GM11168 (cell line): ENCODE measurements around the gene PITHD1.
"Not testable (repeated sequence)": the region's sequence is repeated elsewhere in the genome, so short reads cannot be mapped to it uniquely, and the experiment has no call there.

Experiments
- in situ Hi-C: fragments of 300-500 bp; cut with MboI; formaldehyde crosslinking; loops from one replicate; pipeline ENCODE4 v1.12.0; 2022; ENCODE audit warnings: low sequenced_read_pairs; ENCODE audit not compliant: unreplicated experiment

Gene PITHD1

DNA sequence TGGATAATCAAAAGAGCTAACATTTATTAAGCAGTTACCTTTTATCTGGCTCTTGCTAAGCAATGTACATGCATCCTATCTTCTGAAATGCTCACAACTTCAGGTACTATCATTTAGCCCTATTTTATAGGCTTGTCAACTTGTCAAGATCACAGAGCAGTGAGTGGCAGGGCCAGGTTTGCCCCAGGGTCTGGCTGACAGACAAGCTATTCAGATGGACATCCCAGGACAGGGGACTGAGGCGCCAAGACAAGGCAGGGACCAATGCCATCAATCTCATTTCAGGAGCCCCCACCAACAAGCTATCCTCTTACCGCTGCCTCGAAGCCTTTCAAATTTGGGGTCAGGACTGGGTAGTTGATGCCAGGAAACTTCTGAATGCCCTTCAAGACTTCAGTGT, 38.1 kb downstream of the PITHD1 start:
- in situ Hi-C loops = no loop called here

DNA sequence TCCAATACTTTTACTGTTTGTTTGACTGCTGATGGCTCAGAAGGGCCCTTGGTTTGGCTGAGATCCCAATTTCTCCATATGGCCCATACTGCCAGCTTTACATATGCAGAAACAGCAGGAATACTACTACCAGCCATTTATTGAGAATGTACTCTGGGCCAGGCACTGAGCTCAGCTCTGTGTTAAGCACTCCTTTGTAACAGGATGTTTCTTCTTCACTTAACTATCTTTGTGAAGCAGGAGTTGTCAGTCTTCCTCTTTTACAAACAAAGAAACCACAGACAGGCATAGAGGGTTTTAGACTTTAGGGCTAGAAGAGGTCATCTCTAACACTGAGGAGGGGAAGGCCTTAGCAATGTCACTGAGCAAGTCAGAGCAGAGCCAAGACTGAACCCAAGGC, 38.7 kb downstream of the PITHD1 start:
- in situ Hi-C loops = no loop called here

DNA sequence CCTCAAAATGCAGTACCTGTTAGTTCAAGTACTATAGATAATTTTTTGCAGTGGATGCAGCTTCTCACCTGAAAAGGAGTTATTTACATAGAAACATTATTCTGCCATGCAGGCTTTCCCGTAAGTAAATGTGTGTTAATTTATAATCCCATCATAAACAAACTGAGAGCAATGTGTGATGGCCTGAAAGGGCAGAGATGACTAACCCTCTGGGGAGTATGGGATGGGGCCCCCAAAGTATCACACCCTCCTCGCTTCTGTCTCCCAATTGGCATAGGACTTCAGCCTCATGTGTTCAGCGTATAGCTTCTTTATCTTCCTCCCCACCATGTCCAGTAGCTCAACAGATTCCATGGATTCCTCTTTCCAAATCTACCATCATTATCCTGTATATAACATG, 39.4 kb downstream of the PITHD1 start:
- in situ Hi-C loops = no loop called here

DNA sequence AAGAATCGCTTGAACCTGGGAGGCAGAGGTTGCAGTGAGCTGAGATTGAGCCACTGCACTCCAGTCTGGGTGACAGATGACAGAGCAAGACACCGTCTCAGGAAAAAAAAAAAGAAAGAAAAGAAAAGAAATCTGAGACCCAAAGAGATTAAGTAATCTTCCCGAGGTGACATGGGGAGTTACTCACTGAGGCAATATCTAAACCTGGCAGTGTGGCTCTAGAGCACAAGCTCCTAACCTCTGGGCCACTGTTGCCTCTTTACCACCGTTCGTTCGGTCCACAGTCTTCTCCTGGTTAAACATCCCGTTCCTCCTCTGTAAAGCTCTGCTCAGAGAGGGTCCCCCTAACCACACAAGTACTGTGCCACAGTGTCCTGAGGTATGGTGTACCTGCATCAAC, 45.5 kb downstream of the PITHD1 start:
- in situ Hi-C loops = no loop called here

DNA sequence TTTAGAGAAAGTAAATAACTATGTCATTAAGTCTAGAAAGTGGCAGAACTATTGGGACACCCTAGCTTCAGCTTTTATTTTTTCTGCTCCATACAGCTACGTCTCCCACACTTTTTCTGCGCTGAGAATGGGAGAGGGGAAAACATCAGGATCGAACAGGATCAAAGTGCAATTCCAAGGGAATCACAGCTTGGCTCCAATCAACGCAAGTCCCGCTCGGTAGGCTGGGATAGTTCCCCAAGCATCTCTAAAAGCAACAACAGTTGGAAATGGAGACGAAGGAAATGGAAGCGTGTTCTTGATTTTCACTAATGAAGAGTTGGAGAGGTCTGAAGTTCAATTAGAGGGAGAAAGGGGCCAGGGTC, 46.5 kb downstream of the PITHD1 start:
- in situ Hi-C loops = no loop called here

DNA sequence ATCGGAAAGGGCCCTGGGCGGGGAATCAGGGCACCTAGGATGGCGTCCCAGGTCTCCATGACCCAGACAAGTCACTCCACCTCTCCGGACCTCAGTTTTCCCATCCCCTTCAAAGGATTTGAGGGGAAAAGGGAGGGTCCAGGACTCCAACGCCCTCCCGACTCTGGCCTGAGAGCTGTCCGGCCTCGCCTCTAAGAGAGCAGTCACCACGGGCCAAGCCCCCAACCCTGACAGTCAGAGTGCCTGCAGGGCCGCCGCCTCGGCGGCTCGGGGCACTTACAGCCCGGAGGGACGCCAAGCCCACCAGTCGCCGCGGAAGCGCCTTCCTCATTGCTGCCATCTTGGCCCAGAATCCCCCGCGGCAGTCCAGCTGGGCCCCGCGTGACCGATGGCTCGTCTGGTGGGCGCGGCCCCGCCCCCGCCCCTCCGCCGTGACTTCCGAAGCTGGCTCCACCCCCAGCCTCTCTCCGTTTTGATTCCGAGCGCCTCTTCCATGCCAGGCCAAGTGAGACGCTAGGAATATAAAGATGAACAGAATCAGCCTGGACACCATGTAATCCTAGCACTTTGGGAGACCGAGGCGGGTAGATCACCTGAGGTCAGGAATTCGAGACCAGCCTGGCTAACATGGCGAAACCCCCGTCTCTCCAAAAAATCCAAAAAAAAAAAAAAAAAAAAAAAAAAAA, 47.0 kb downstream of the PITHD1 start, which contains the start of gene HMGCL:
TSS of gene HMGCL (minus strand) at position 354 of the 686 bp plus-strand sequence. CDS start at position 340, 14 bp downstream.
- in situ Hi-C loops = no loop called here

DNA sequence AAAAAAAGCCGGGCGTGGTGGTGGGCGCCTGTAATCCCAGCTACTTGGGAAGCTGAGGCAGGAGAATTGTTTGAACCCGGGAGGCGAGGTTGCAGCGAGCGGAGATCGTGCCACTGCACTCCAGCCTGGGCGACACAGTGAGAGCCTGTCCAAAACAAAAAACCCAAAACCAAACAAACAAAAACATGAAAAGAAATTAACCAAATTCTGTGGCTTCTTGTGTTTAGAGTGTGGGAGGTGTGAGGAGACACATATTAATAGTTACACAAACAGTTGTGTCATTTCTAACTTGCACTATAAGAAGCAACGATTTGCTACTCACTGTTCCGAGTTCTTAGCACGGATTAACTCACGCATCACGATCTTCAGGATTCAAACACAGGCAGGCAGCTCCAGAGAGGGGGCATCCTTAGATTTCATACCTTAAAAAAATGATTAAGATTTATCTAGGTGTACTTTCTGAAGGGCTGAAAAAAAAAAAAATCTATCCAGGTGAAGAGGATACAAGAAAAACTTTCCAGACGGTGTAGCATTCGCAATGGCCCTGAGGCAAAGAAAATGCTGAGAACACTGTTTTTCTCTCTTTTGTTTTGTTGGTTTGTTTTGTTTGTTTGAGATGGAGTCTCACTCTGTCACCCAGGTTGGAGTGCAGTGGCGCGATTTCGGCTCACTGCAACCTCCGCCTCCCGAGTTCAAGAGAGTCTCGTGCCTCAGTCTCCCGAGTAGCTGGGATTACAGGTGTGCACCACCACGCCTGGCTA, 47.7 kb downstream of the PITHD1 start:
- in situ Hi-C loops = no loop called here

DNA sequence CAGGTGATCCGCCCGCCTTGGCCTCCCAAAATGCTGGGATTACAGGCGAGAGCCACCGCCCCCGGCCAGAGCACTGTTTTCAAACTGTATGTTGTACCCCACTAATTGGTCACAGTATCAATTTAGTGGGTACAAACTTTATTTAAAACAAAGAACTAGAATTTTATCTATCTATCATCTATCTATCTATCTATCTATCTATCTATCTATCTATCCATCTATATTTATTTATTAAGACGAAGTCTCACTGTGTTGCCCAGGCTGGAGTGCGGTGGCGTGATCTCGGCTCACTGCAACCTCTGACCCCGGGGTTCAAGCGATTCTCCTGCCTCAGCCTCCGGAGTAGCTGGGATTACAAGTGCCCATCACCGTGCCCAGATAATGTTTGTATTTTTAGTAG, 48.4 kb downstream of the PITHD1 start:
- in situ Hi-C loops = not testable (repeated sequence)

DNA sequence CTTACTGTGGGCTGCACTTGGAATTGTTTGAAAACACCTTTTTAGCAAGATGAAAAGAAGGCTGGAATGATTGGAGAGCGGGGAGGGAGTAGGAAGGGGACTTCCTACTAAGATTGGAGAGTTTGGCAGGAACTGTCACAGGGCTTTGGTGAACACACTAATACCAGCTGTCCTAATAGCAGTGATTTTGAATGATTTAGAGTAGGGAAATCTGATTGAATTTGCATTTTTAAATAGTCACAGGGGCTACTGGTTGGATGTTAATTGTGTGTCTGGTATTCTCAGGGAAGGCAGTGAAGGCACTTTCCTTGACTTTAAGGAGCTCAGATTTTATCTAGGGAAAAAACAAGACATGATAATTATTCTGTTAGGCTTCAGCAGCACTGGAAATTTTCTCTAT, 49.5 kb downstream of the PITHD1 start:
- in situ Hi-C loops = no loop called here

DNA sequence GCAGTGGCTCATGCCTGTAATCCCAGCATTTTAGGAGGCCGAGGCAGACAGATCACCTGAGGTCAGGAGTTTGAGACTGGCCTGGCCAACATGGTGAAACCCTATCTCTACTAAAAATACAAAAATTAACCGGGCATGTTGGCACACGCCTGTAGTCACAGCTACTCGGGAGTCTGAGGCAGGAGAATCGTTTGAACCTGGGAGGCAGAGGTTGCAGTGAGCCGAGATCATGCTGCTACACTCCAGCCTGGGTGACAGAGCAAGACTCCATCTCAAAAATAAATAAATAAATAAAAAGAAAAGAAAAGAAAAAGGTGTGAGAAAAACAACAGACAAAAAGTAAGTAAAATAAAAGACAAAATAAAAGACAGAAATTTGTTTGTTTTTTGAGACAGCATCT, 55.9 kb downstream of the PITHD1 start:
- in situ Hi-C loops = not testable (repeated sequence)

DNA sequence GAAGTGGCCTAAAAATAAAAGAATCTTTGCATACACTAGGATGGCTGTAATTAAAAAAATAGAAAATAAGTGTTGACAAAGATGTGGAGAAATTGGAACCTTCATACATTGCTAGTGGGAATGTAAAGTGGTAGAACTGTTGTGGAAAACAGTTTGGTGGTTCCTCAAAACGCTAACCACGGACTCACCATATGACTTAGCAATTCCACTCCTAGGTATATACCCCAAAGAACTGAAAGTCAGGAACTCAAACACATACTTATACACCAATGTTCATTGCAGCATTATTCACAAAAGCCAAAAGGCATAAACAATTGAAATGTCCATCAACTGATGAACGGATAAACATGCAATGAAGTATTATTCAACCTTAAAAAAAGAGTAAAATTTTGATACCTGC, 57.8 kb downstream of the PITHD1 start:
- in situ Hi-C loops = no loop called here
